HG02938 (cell line): ENCODE results near the gene MPST.
"Not testable (repeated sequence)": the region's sequence is repeated elsewhere in the genome, so short reads cannot be mapped to it uniquely, and the experiment has no call there.

Experiments used
- ATAC-seq: cut with Tn5 transposase; IDR thresholded peaks from one replicate; pipeline ENCODE4 v1.9.1; 2021; ENCODE audit warnings: mild to moderate bottlenecking, moderate library complexity; ENCODE audit not compliant: unreplicated experiment

Gene MPST

DNA sequence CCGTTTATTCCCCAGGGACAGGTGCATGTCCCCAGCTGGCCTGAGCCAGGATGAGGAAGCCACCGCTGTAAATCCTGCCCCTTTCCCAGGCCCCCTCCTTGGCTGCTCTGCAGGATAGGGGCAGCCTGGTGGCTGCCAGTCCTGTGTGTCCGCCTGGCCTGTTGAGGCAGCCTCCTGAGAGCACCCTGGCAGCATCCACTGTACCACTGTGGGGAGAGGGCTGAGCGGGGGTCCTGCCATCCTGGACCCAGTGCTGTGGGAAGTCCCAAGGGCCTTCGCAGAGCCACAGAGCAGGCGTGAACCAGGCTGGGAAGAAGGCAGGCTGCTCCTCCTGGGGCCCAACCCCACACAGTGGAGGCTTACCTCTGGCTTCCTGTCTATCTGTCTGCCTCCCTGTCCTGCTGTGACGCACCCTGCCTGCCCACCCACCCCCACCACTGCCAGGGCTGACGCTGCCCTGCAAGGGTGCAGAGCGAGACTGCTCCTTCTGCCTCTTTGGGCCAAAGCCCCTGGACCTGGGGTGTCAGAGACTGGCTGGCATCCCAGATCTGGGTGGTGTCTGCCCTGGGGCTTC, 40.4 kb downstream of the MPST start:
- no peak for ATAC-seq

DNA sequence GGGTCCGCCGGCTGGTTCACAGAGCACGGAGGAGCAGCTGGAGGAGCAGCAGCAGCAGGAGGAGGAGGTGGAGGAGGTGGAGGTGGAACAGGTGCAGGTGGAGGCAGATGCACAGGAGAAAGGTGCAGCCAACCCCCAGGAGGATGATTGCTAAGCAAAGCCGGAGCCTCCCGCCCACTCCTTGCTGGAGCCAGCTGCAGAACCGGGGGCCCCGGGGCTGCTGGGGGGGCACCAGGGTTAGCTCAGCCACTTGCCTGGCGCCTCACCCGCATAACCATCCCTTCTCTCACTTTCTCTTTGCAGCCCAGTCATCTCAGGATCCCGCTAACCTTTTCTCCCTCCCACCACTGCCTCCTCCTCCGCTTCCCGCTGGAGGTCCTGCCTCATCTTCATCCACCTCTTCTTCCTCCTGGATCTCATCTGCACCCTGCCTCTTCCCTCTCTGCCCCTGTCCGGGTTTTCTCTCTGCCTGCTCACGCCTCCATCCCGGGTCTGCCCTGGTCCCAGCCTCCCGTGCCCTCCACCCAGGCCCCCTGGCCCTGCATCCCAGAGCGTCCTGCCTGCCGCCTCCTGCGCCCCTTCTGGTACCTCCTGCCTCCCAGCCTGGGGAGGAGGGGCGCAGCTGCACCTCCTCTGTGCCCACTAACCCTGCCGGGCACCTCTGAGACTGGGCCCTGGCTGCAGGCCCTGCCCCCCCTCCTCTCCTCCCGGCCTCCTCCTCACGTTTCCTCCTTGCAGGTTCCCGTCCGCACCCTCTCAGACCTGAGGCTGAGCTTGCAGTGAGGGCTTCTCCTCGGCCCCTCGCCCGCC, 41.5 kb downstream of the MPST start:
- ATAC-seq = no peak

DNA sequence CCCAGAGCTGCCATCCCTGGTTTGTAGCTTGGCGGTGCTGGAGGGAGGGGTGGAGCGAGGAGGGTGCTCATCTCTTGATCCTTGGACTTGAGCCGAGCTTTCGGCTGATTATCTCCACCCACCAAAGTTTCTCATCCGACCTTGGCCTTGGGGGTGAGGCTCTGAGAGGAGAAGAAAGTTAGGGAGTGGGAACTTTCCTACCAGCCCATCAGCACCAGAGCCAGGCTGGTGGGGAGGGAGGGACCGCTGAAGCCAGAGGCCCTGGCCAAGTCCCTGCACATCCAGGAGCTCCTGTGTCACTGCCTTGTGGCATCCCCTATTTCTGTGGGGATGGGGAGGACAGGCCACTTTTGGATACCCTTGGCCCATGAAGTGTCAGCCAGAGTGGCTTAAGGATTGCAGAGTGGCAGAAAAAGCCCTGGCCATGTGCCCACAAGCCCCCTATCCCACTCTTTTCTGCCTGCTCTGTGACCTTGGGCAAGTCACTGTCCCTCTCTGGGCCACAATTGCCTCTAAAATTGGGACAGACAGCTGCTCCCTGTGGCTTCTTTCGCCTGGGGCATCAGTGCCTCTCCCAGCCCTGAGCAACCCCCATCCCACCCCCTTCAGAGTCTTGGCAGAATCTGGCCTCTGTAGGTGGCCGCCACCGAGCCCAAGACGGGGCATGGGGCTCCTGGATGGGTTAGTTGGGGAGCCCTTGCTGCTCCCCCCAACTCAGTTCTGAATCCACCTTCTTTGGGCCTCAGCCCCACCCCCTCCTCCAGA, 42.3 kb downstream of the MPST start:
- no peak for ATAC-seq

DNA sequence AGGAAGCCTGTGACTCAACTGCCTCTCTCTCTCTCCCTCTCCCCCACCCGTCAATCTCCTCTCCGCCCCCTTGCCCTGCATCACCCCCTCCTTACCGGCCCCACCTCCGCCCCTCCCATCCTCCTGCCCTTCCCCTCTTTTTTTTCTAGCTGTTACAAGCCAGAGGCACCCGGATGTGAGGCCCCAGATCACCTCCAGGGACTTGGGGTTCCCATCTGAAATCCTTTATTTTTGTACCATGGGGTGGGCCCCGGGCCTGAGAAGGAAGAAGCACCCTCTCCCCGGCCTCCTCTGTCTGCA, 42.8 kb downstream of the MPST start:
- ATAC-seq = no peak

DNA sequence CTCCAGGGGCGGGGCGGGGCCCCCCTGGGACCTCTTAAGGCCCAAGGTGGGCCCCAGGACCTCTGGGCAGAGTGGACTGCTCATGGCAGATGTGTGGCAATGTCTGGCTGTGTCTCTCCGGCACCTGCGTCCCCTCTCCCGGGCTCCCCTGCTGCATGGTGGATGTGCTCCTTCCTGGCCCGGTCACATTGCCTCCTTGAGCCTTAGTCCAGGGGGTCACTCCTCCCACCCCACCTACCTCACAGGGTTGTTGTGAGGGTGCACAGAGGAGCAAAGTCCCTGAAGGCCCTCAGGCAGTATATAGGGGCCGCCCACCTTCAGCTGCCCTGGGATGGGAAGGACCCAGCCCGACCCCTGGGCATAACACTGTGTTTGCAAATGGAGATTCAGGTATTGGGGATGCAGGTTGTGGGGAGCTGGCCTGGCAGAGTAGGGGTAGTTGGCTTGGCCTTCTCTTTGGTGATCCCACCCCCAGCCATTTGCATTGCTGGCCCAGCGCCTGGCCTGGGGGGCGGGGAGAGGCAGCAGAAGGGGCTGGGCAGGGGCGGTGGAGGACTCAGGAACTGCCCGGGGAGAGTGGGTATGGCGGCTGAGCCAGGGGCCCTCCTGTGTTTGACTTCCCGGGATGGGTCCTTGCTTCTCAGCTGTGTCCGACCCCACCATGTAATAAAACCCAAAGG, 43.3 kb downstream of the MPST start:
- ATAC-seq = no peak

DNA sequence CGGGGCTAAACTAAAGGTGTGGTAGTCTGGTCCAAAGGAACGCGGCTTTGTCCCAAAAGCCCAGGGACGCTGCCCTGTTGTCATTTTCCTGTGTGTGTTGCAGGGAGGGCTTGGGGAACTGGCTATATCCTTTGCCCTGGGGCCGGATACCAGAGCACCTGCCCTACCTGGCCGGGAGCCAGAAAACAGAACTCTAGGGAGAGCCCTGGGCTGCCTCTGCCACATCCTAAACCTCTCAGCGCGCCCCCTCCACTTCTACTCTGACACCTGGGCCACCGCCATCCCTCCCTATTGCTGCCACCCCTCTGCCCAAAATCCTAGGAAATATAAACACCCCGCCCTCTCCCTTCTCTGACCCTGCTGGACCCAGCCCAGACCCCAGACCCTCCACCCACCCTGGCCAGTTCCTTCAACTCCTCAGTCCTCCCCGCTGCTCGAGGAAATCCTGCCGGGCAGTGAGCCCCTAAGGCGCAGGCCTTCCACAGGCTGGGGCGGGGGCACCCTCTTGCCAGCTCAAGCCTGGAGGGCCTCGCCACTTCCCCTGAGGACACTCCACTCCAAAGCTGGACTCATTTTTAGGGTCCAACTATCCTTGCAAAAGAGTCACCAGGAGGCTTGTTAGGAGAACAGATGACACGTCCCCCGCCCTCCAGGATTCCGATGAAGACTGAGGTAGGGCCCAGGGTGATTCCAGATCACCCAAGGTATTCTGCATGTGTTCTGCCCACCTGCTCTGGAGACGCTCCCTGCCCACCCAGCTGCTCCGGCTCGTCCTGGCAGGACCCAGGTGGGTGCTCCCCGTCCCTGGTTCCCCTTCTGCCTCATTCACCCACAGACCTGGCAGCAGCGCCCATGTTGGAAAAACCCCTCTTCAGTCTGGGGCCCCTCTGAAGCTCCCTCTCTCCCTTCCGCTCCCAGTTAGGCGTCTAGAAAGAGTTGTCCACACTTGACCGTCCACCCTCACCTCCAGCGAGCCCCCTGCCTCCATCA, 44.2 kb downstream of the MPST start:
- no peak for ATAC-seq

DNA sequence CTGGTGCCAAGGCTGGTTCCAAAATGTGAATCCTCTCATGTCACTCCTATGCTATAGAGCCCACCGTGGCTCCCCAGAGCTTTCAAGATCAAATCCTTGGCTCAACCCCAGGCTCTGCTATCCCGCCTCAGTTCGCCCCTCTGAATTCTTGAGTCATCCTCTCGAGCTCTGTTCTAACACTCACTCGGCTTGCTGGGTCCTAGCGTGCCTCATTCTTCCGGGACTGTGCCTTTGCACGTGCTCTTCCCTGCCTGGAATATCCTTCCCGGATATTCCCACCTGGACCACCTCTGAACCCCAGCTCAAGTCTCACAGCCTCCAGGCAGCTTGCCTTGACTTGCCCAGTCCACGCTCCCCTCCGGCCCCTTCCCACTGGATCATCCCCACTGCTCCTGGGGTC, 45.0 kb downstream of the MPST start:
- ATAC-seq = no peak

DNA sequence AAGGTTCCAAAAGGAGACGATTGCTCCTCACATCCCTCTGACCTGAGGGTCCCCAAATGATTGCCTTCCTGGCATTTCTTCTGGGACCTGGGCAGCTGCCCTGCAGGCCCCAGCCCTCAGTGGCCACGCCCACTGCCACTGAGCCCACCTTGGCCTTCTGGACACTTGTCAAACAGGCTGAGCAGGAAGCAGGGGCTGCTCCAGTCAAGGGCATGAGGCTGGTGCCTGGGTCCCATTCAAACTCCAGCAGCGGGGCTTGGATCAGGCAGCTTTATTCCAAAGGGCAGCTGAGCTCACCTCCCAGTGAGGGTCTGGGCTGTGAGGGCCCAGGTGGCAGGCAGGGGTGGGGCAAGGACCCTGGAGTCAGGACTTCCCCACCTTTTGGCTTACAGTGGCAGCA, 45.6 kb downstream of the MPST start:
- no peak for ATAC-seq

DNA sequence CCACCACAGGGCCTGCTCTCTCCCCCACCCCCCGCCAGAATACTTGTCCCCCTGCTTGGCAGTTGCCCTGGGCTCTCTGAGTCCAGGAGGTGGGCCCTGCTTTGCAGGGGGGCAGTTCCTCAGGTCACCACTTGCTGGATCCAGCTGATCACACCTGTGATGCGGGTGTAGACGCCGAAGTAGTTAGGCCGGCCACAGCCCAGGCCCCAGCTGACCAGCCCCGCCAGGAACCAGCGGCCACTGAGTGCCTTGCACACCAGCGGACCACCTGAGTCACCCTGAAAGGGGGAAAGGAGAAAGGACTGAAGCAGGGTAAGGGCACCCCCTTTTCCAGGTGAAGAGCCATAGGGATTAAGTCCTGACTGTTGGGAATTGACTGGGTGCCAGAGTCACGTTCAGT, 46.4 kb downstream of the MPST start:
- no peak for ATAC-seq

DNA sequence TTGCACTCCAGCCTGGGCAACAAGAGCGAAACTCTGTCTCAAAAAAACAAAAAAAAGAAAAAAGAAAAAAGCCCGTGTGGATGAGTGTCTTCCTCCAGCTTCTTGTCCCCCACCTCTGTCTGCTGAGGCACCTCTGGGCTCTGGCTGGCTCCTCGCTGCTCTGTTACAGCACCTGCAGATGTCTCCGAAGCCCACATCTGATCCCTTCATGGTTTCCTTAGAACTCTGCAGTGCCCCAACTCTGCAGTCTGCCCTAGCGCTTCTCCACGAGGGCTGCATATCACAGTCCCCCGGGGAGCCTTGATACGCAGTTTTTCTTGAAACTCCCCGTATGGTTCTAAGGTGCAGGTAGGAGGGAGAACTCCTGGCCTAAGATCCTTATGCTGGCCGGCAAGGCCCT, 47.9 kb downstream of the MPST start:
- no peak for ATAC-seq

DNA sequence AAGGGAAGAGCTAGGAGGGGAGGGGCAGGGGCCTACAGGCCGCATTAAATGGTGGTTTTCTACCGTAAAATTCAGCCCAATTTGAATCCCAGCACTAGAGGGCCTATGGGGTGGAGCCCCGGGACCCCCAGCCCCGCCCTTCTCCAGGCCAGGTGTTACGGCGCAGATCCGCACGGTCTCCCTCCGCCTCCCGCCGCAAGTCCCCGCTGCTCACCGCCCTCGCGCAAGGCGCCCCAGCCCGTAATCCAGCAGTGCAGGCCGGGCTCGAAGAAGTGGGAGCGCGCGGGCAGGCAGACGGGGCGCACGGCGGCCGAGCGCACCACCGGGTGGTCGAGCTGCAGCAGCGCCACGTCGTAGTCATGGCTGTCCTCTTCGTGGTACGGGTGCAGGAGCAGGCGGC, 49.3 kb downstream of the MPST start:
- no peak for ATAC-seq

DNA sequence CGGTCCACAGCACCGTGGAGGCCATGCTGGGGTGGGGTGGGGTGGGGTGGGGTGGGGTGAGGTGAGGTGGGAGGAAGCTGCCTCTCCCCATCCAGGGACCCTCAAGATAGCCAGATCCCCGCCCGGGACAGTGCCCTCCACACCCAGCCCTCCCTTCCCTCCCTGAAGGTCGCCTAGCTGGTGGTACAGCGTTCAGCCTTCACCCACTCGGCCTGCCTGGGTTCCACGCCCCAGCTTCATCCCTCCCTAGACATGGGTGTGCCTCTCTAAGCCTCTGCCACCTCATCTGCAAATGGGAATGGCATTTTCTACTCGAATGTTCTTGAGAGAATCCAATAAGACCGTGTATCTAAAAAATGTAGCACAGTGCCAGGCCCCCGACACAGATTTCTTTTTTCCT, 49.8 kb downstream of the MPST start:
- no peak for ATAC-seq

DNA sequence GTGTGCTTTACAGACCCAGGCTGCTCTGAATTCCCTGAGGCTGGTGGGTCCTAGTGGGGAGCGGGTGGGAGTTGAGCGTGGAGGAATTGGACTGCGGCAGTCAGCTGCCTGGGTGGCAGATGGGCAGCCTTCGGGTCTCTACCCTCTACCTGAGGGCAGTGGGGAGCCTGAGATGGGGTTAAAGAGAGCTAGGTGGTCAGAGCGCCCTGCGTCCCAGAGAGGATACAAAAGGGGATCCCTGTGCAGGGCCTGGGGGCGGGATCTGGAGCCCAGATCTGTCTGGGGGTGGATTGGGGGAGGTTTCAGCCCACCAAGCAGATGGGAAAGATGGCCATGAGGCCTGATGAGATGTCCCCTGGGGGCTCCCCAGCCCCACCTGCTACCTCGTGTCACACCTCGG, 50.2 kb downstream of the MPST start:
- ATAC-seq = no peak

DNA sequence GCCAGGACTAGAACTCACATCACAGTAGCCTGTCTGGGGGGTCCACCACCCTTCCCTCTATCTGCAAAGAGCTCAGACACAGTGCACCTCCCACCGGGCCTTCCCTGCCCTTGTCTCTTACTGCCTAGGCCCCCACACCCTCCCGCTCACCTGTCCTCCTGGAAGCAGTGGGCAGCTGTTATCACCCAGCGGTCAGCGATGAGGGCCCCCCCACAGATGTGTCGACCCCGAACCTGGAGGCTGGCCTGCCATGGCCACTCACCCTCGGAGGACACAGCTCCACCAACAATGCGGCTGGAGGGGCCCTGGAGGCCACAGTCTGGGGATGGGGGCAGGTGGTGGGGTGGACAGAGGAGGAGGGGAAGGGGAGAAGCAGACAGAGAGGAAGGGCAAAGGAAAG, 50.8 kb downstream of the MPST start:
- no peak for ATAC-seq

DNA sequence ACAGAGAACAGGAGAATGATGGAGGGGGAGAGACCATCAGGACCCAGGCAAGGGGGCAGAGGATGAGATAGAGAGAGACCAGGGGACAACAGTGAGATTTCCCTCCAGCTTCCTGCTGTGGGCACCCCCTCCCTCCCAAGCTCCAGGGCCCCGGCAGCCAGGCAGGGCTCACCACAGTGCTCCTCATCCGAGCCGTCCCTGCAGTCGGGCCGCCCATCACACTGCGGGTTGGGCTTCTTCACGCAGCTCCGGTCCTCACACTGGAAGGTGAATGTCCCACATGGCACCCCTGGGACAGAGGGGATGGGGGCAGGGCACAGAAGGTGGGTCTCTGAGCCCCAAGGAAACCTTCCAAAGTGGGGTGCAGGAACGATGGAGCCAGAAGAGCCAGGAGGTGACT, 51.2 kb downstream of the MPST start:
- no peak for ATAC-seq

DNA sequence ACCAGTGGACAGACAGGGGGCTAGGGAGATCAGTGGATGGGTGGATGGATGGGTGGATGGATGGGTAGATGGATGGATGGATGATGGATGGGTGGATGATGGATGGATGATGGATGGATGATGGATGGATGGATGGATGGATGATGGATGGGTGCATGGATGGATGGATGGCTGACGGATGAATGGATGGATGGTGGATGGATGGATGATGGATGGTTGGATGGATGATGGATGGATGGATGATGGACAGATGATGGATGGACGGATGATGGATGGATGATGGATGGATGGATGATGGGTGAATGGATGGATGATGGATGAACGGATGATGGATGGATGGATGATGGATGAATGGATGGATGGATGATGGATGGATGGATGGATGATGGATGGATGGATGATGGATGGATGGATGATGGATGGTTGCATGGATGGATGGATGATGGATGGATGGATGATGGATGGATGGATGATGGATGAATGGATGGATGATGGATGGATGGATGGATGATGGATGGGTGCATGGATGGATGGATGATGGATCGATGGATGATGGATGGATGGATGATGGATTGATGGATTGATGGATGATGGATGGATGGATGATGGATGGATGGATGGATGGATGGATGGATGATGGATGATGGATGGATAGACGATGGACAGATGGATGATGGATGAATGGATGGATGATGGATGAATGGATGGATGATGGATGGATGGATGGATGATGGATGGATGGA, 52.5 kb downstream of the MPST start:
- ATAC-seq = not testable (repeated sequence)

DNA sequence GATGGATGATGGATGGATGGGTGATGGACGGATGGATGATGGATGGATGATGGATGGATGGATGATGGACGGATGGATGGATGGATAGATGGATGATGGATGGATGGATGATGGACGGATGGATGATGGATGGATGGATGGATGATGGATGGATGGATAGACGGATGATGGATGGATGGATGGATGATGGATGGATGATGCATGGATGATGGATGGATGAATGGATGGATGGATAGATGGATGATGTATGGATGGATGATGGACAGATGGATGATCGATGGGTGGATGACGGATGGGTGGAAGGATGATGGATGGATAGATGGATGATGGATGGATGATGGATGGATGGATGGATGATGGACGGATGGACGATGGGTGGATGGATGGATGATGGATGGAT, 53.1 kb downstream of the MPST start:
- no peak for ATAC-seq

DNA sequence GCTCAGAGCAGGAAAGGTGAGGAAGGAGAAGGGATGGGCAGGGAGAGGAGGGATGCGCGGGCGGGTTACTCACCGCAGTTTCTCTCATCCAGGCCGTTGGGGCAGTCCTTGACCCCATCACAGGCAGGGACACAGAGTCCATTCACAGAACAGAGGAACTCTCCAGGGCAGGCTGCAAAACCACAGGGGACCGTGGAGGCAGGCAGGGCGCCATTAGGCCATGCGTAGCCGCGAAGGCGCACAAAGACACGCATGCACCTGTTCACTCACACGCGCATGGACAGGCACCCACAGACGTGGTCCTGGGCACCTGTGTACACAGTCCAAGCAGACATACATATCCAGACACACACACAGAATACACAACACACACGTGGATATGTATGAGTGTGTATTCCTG, 55.0 kb downstream of the MPST start:
- ATAC-seq = no peak

DNA sequence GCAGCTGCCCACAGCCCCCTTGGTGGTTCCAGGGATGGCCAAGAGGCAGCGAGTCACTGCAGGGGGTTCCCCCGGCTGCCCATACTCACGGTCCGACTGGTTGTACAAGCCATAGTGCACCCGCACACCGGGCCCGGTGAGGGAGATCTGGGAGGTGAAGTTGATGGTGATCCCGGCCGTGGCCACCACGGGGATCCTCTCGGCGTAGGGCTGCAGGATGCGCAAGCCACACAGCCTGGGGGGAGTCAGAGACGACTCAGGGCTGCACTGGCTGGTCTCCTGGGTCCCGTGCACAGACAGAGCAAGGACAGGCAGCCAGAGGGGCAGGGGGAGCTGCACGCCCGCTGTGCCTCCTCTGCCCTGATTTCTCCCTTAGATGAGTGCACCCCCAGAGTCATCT, 55.5 kb downstream of the MPST start:
- no peak for ATAC-seq
